GM12874 (cell line): Measurements from ENCODE around the gene PON2.

Experiments used
- CTCF ChIP-seq: IDR thresholded peaks from 2 replicates; pipeline ENCODE4 v1.5.1; 2011; ENCODE audit warnings: low read depth, mild to moderate bottlenecking, control low read depth, low read length, moderate library complexity; ENCODE audit not compliant: insufficient read depth

The PON2 gene

GRCh38 chr7:95476072-95476847 lies 41.4 kb upstream of the PON2 start:
- no peak for TF ChIP-seq CTCF

GRCh38 chr7:95473276-95473985 lies 38.6 kb upstream of the PON2 start:
- no peak for TF ChIP-seq CTCF

GRCh38 chr7:95472581-95473161 lies 37.8 kb upstream of the PON2 start:
- TF ChIP-seq CTCF: no peak

GRCh38 chr7:95471071-95471470 lies 36.2 kb upstream of the PON2 start:
- no peak for TF ChIP-seq CTCF

GRCh38 chr7:95470452-95470851 lies 35.6 kb upstream of the PON2 start:
- TF ChIP-seq CTCF: no peak

- no peak for TF ChIP-seq CTCF
Measured at GRCh38 chr7:95469848-95470247, 35.0 kb upstream of the PON2 start.

- TF ChIP-seq CTCF: no peak
Measured at GRCh38 chr7:95469187-95469586, 34.4 kb upstream of the PON2 start.
